Stomach smooth muscle (tissue), 2 donors: ENCODE results near the gene KHDRBS2.
A peak's percentile ranks its signal among the peaks of the same experiment; 100 is the strongest.

Experiments used
- H3K27ac ChIP-seq: one replicate; pipeline ENCODE4 v1.7.0; 2013; ENCODE audit warnings: mild to moderate bottlenecking, low read length, inconsistent platforms
- H3K27me3 ChIP-seq, 2 donors: one replicate each; pipeline ENCODE4 v1.7.0; 2013; ENCODE audit warnings: low read length in 2 of 2; ENCODE audit not compliant: insufficient read depth in 2 of 2, control insufficient read depth in 1 of 2
- H3K36me3 ChIP-seq, 2 donors: one replicate each; pipeline ENCODE4 v1.7.0; 2013; ENCODE audit warnings: low read length in 2 of 2; ENCODE audit not compliant: control insufficient read depth in 2 of 2, insufficient read depth in 2 of 2
- H3K4me1 ChIP-seq: one replicate; pipeline ENCODE4 v1.7.0; 2013; ENCODE audit warnings: low read length; ENCODE audit not compliant: control insufficient read depth, insufficient read depth
- H3K4me3 ChIP-seq, 2 donors: one replicate each; pipeline ENCODE4 v1.7.0; 2013; ENCODE audit warnings: low read length in 2 of 2
- H3K9ac ChIP-seq, 2 donors: one replicate each; pipeline ENCODE4 v1.7.0; 2013; ENCODE audit warnings: low read length in 2 of 2, mild to moderate bottlenecking in 1 of 2
- H3K9me3 ChIP-seq, 2 donors: one replicate each; pipeline ENCODE4 v1.7.0; 2013; ENCODE audit warnings: low read length in 2 of 2; ENCODE audit not compliant: control insufficient read depth in 2 of 2
- donor health status: healthy.
- donor health status: Pancreatic carcinoma.

Gene KHDRBS2

DNA sequence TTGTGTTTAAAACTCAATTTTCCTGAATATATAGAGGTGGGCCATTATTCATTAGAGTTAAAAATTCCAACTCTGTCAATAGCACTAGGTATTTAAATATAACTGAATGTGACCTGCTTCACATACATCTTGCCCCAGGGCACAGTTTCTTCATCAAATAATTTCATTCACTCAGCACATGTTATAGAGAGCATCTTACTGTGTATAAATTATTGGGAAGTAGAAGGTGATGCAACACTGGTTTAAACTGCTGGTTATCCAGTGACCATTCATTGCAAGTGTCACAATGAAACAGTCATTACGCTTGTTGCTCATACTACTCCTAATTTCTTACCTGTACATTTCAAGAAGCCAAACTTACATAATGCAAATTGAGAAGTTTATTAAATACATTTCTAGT, 93.4 kb downstream of the KHDRBS2 start:
- H3K27me3 ChIP-seq = no peaks in the 10 kb centered on the region
- H3K9me3 ChIP-seq = no peaks in the 10 kb centered on the region
- H3K4me1 ChIP-seq = no peaks in the 10 kb centered on the region
- H3K27ac ChIP-seq = no peak overlapping the region
- H3K9ac ChIP-seq = no peak overlapping the region
- H3K4me3 ChIP-seq = no peak overlapping the region
- no peaks in the 10 kb centered on the region for H3K36me3 ChIP-seq

DNA sequence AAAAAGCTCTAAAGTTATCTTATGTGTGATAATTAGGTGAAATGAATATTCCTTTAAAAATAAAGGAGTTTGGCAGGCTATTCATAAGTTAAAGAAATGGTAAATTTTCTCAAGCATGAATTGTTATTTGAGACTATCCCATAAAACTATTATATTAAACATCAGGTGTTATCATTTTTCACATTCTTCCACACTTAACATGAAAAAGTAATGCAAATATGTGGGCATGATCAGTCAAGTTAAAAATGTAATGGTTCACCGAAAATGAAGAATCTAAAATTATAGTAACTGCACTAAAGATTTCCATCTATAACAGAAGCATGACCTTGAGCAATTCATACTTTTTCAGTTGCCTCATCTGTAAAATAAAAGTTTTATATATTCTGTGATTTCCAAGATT, 110.8 kb downstream of the KHDRBS2 start:
- Histone ChIP-seq H3K36me3 (no peaks in the 10 kb centered on the region), H3K4me3 (no peak overlapping the region), H3K9ac (no peak overlapping the region), H3K9me3 (no peaks in the 10 kb centered on the region), H3K4me1 (no peaks in the 10 kb centered on the region), H3K27me3 (no peaks in the 10 kb centered on the region), H3K27ac (no peak overlapping the region)

GRCh38 chr6:62174548-62174947, 111.5 kb downstream of the KHDRBS2 start:
- no peak overlapping the region for H3K27ac ChIP-seq
- H3K9me3 ChIP-seq = no peaks in the 10 kb centered on the region
- no peak overlapping the region for H3K9ac ChIP-seq
- H3K36me3 ChIP-seq = no peaks in the 10 kb centered on the region
- H3K4me3 ChIP-seq = no peak overlapping the region
- H3K4me1 ChIP-seq = no peaks in the 10 kb centered on the region
- H3K27me3 ChIP-seq = no peaks in the 10 kb centered on the region

- no peak overlapping the region for H3K27ac ChIP-seq
- H3K9me3 ChIP-seq = no peaks in the 10 kb centered on the region
- H3K4me1 ChIP-seq = no peaks in the 10 kb centered on the region
- no peaks in the 10 kb centered on the region for H3K36me3 ChIP-seq
- no peak overlapping the region for H3K9ac ChIP-seq
- H3K27me3 ChIP-seq = no peaks in the 10 kb centered on the region
- H3K4me3 ChIP-seq = no peak overlapping the region
Observed at GRCh38 chr6:62167736-62168135, 118.3 kb downstream of the KHDRBS2 start.

DNA sequence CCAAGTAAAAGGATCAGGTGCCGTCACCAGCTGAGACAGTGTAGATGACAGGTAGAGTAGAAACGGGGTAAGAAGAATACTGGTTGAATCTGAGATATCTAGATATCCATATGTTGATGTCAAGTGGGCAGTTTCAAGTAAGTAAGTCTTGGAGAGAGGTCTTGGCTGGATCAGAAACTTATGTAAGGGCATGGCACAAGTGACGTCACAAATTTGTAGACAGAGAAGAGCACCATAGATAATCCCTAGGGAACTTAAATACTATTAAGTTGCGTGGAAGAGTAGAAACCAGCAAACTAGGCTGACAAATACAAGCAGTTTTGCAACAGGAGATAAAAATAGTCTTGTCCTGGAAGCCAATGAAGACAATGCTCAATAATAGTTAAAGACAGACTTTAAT, 123.2 kb downstream of the KHDRBS2 start:
- H3K27ac ChIP-seq = no peak overlapping the region
- no peaks in the 10 kb centered on the region for H3K4me1 ChIP-seq
- H3K36me3 ChIP-seq = no peaks in the 10 kb centered on the region
- peaks cover 0 to 8% of the 10 kb centered on the region in 2 donors for H3K9me3 ChIP-seq
- H3K9ac ChIP-seq = no peak overlapping the region
- H3K4me3 ChIP-seq = no peak overlapping the region
- no peaks in the 10 kb centered on the region for H3K27me3 ChIP-seq

- no peaks in the 10 kb centered on the region for H3K4me1 ChIP-seq
- H3K4me3 ChIP-seq = no peak overlapping the region
- no peaks in the 10 kb centered on the region for H3K9me3 ChIP-seq
- H3K27me3 ChIP-seq = no peaks in the 10 kb centered on the region
- no peak overlapping the region for H3K9ac ChIP-seq
- H3K36me3 ChIP-seq = no peaks in the 10 kb centered on the region
- no peak overlapping the region for H3K27ac ChIP-seq
Observed at GRCh38 chr6:62152796-62153195, 133.2 kb downstream of the KHDRBS2 start.

DNA sequence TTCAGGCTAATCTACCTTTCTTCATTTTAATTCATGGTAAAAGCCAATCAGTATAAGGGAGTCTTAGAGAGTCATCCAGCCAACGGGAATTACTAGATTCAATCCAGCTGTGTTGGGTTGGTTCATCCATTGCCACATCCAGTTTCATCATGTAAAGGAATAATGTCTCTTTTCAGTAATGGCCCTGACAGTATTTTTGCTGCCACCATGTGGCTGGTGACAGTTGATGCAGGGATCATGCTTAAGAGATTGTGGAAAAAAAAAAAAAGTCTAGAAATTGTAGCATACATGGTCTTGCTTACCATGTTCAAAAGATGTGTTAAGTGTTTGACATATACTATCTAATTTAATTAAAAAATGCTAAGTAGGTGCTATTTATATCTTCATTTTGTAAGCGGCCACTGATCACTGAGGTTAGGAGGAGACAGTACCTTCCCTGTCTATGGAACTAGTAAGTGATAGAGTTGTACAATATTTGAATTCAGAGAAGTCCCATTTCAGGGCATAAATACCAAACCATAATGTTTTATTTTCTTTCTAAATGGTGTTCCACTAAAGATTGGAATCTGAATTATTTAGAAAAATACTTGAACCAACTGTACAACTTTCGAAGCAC, 135.9 kb downstream of the KHDRBS2 start:
- no peaks in the 10 kb centered on the region for H3K4me1 ChIP-seq
- no peaks in the 10 kb centered on the region for H3K9me3 ChIP-seq
- no peak overlapping the region for H3K9ac ChIP-seq
- no peak overlapping the region for H3K4me3 ChIP-seq
- no peaks in the 10 kb centered on the region for H3K36me3 ChIP-seq
- no peaks in the 10 kb centered on the region for H3K27me3 ChIP-seq
- H3K27ac ChIP-seq = no peak overlapping the region

- H3K27me3 ChIP-seq = no peaks in the 10 kb centered on the region
- no peaks in the 10 kb centered on the region for H3K36me3 ChIP-seq
- peak overlapping the region; percentile 9 to 16 for H3K4me3 ChIP-seq
- H3K9me3 ChIP-seq = no peaks in the 10 kb centered on the region
- no peak overlapping the region for H3K27ac ChIP-seq
- no peak overlapping the region for H3K9ac ChIP-seq
- no peaks in the 10 kb centered on the region for H3K4me1 ChIP-seq
Observed at GRCh38 chr6:62146954-62147853, 138.8 kb downstream of the KHDRBS2 start.

DNA sequence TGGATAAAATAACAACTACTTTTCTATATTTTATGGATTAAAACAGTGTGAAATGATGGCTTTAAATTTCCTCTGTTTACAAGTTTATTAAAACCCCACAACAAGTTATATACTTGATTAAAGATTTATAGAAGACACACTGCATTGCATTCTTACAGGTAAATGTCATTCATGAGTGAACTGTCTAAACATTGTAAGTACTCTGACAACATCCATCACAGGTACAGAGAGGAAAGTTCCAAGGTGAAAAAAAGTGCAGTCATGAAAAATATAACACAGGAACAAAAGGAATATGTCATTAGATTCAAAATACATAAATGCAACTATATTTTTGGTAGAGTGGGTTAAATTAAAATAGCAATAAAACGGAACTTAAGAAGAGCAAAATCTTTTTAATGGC, 156.9 kb downstream of the KHDRBS2 start:
- Histone ChIP-seq H3K4me3 (no peak overlapping the region), H3K9me3 (no peaks in the 10 kb centered on the region), H3K4me1 (no peaks in the 10 kb centered on the region), H3K27me3 (no peaks in the 10 kb centered on the region), H3K36me3 (no peaks in the 10 kb centered on the region), H3K9ac (no peak overlapping the region), H3K27ac (no peak overlapping the region)

DNA sequence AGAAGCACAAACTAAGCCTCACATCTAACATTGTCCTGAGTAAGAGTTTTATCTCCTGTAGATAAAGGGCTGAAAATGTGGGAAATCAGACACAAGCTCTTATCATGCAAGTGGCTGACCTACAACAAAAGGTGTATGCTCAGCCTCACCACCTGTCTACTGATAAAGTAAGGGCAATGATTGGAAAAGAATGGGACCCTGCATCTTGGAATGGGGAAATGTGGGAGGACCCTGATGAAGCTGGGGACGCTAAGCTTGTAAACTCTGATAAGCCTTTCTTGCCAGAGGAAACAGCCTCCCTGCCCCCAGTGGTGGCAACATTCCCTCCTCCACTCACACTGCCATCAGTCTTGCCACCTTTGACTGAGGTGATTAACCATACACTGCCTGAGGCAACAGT, 166.6 kb downstream of the KHDRBS2 start:
- Histone ChIP-seq H3K27me3 (no peaks in the 10 kb centered on the region), H3K36me3 (no peaks in the 10 kb centered on the region), H3K4me3 (no peak overlapping the region), H3K9me3 (peaks cover 0 to 7% of the 10 kb centered on the region in 2 donors), H3K27ac (no peak overlapping the region), H3K9ac (no peak overlapping the region), H3K4me1 (no peaks in the 10 kb centered on the region)
